GM19455 (cell line): ENCODE measurements around the gene ANKRD55.
"Not testable (repeated sequence)": the region's sequence is repeated elsewhere in the genome, so short reads cannot be mapped to it uniquely, and the experiment has no call there.

ENCODE experiments used
- ATAC-seq: cut with Tn5 transposase; IDR thresholded peaks from one replicate; pipeline ENCODE4 v1.9.1; 2021; ENCODE audit not compliant: unreplicated experiment

Gene ANKRD55

GRCh38 chr5:56170557-56170956 lies 62.6 kb downstream of the ANKRD55 start:
- ATAC-seq = no peak

- ATAC-seq = no peak
Measured at GRCh38 chr5:56169949-56170348, 63.2 kb downstream of the ANKRD55 start.

DNA sequence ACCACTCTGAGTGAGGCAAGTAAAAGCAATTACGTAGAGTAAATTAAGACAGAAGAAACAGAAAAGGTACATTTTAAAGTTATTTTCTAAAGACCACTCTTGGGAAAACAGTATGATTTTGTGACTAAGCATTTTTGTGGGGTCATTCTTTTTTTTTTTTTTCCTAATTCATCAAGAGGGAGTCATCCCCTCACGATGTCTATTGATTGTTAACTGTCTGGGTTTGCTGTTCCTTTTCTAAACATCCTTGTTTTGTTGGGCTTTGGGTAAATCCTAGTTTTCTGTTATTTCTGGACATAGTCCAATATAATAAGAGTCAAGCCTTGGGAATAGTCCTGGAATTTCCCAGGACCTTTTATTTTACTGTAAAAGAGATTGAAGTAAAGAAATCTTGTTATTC lies 63.8 kb downstream of the ANKRD55 start:
- no peak for ATAC-seq

DNA sequence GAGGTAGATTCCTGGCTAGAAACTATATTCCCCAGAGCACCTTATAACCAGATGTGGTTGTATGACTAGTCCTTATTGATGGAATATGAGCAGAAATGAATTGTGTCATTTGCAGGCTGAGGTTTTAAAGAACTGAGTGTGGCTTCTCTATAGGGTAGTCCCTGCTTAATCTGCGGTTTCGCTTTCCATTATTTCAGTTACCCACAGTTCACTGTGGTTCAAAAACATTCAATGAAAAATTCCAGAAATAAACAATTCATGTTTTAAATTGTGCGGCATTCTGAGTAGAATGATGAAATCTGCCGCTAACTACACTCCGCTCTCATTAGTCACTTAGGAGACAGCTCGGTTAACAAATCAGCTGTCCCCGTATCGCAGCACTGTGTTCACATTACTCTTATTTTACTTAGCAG lies 65.1 kb downstream of the ANKRD55 start:
- no peak for ATAC-seq

GRCh38 chr5:56167519-56167918 lies 65.6 kb downstream of the ANKRD55 start:
- no peak for ATAC-seq

DNA sequence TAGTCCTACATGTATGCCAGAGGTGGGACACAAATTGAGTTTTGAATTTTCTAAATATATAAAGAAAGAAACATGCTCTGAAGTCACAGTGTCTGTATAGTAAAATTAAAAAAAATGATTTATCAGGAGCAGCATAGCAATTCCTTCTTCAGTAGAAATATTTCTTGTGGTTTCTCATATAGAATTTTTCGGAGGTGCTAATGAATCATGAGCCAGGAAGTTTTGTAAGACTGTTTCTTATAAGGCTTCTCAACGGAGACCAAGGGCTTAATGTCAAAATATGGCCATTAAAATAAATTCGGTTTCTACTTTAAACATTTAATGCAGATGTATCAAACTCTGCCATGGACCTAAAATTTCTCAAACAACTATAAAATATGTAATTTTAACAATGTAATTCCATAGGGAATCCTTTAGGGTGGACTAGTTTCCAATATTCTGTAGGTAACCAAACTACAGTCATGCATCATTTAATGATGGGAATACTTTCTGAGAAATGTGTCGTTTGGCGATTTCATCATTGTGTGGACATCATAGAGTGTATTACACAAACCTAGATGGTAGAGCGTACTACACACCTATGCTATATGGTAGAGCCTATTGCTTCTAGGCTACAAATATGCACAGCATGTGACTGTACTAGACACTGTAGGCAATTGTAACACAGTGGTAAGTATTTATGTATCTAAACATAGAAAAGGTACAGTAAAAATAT lies 66.3 kb downstream of the ANKRD55 start:
- no peak for ATAC-seq

DNA sequence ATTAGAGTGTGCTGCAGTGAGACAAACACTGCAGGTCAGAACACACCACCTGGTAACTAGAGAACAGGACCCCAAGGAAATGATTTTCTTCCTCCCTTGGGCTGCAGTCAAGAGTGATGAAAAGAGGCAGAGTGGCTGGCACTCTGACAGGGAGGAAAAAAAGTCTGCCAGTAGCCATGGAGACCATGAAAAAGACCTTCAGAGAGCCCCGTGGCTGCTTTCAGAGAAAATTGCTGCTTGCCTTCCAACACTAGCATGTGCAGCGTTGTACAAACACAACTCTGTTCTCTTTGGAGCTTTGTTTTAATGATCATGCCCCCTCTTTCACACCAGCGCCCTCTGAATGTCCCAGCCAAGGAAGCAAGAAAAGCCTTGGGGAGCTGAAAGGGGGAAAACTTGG lies 68.8 kb downstream of the ANKRD55 start:
- no peak for ATAC-seq

GRCh38 chr5:56161927-56162326 lies 71.2 kb downstream of the ANKRD55 start:
- ATAC-seq = no peak

DNA sequence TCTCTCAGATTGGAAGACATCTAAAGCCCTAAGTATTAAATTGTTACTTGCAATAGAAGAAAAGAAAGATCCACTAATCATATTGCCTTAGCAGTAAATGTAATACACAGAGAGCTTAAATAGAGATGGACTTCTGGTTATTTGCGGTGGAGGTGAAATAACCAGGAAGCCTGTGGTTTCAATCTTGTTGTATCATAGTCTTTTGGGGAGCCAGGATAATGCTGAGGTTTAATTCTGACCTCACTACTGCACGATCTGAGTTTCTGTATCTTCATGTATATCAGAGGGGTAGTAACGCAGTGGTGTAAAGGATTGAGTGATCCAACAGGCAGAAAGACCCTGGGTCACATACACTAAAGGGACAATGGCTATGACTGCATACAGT lies 71.7 kb downstream of the ANKRD55 start:
- no peak for ATAC-seq

DNA sequence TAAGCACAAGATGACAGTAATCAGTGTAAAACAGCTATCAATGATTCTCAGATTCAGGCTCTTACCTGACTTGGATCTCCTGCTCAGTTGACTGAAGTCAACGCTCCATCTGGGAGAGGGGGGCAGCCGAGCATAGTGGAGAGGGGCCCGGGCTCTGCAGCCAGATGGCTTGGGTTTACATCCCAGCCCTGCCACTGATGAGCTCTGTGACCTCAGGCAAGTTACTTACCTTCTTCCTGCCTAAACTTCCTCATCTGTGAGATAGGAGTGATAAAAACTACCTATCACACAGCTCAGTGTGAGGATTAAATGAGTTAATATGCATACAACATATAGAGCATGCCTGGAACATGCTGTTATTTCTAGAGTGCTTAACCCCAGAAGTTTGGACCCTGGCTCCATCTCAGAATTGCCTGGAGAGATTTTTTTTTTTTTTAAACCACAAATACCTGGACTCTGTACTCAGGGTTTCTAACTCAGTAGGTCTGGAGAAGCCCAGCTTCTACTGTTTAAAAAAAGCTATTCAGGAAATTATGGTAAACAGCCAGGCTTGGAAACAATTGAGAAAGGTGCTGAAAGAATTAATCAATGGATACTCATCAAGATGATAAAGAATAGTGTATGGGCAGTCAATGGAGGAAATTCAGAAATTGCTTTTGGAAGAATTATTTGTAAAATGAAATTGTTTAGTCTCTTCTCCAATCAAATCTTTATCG lies 72.2 kb downstream of the ANKRD55 start:
- ATAC-seq = no peak

DNA sequence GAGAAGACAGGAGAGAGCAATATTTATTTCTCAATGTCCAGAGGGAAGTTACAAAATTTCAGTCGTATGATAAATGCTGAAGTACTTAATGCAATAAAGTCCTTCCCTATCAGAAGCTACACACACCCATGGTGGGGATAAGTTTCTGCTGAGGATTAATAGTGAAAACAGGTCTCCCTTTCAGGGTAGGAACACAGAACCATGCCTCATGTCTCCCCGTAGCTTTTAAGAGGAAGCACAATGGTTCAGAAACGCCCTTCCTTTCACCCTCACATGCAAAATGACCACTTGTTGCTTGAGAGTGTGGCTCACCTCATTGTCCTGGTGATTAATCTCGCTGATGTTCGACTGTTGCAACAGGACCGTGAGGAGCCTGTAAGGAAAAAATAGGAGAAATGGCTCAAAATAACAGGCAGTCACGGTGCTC lies 73.6 kb downstream of the ANKRD55 start:
- no peak for ATAC-seq

DNA sequence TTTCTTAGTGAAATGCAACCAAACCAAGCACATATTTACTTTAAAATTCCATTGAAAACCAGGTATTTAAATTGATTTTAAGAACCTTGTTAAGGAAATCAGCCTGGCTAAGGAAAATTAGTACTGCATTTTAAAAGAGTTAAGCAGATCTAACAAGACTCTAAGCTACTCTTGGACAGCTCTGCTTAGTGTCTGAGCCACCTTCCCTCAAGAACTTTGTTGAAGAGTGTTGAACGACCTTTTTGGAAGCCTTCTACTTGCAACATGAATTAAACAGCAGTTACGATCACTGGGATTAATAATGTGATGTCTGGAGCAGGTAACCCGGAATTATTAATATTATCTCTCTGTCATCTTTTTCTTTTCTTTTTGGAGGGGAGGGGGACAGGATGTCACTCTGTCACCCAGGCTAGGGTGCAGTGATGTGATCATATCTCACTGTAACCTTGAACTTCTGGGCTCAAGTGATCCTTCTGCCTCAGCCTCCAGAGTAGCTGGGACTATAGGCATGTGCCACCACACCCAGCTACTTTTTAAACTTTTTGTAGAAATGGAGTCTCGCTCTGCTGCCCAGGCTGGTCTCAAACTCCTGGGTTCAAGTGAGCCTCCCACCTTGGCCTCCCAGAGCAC lies 74.7 kb downstream of the ANKRD55 start:
- ATAC-seq = no peak

DNA sequence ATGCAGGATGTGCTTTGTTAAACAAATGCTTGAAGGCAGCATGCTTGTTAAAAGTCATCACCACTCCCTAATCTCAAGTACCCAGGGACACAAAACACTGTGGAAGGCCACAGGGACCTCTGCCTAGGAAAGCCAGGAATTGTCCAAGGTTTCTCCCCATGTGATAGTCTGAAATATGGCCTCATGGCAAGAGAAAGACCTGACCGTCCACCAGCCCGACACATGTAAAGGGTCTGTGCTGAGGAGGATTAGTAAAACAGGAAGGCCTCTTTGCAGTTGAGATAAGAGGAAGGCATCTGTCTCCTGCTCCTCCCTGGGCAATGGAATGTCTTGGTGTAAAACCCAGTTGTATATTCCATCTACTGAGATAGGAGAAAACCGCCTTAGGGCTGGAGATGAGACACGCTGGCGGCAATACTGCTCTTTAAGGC lies 75.9 kb downstream of the ANKRD55 start:
- not testable (repeated sequence) for ATAC-seq

DNA sequence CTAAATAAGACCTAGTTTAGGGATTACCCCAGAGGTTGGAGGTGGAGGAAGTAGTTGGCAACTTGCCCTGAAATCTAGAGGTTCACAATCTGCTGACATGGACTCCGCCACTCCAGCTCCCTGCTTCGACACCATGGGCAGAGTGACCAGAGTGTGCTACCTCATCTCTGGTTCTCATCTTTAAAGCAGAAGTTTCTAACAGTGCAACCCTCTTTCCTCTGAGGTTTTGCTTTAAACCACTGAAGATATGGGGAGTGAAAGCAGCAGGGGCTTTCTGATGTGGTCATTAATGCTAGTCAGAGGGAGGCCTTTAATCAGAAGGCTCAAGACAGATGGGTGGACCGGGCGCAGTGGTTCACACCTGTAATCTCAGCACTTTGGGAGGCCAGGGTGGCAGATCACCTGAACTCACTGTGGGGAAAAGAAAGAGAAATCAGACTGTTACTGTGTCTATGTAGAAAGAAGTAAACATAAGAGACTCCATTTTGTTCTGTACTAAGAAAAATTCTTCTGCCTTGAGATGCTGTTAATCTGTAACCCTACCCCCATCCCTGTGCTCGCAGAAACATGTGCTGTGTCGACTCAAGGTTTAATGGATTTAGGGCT lies 76.4 kb downstream of the ANKRD55 start:
- not testable (repeated sequence) for ATAC-seq

DNA sequence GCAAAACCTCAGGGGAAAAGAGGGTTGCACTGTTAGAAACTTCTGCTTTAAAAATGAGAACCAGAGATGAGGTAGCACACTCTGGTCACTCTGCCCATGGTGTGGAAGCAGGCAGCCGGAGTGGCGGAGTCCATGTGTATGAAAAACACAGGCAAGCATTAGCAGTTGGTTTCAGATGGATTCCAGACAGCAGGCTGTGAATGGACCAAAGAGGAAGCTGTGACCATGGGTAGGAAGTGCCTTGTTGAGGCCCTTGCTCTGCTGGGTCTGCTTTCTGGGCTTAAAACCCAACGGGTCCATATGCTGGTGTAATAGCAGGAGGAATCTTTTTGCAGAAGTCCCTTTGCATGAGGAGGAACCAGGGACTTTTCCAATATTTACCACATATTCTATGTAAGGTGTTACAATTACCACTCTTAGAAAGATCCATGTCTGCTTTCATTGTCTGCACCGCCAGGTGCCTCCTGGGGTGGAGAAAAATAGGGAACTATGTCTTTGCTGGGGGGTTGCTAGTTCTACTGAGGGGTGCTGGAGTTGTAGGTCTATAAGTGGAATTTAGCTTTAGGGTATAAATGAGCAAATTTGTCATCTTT lies 77.0 kb downstream of the ANKRD55 start:
- no peak for ATAC-seq

- no peak for ATAC-seq
Measured at GRCh38 chr5:56154732-56155484, 78.2 kb downstream of the ANKRD55 start.

DNA sequence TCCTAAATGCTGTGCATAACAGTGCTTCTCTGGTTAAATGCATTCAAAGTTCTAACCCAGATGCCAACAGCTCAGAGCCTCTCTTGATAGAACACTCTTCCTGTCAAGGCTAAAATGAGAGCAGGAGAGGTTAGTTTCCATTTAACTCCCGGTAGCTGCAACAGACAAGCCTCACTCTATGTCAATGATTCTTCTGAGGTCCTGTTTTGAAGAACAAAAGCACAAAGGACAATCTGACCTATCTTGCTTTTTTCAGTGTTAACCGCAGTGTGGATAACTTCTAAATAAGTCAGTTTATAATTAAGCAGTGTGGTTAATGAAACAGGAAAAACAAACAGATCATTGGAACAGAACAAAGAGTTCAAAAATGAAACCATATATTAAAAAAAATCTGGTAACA lies 80.7 kb downstream of the ANKRD55 start:
- ATAC-seq = no peak

- not testable (repeated sequence) for ATAC-seq
Measured at GRCh38 chr5:56150756-56151155, 82.4 kb downstream of the ANKRD55 start.

- ATAC-seq = peak; percentile 93
Measured at GRCh38 chr5:56148453-56148971, 84.6 kb downstream of the ANKRD55 start.

DNA sequence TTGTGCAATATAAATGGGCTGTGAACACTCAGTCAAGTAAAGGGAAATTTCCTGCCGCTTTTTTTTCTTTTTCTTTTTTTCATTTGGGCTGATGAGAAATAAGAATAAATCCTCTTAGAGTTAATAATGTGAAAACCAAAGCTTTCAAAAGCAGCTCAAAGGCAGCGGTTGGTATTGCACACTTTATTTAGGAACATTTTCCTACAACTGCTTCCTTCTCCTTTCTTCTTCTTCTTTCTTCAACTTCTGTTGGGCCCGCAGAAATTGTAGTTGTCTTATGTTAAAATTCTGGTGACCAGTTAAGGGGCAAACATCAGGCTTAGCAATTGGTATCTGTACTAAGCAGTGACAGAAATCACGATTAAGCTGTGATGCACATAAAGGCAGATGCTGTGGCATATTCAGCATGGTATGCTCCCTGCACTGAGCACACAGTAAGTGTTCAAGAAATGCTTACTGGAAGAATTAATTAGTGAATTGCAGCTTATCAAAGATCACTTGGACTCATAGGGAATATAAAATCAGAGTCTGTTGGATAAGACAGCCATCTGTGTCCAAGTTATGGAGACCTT lies 85.4 kb downstream of the ANKRD55 start:
- ATAC-seq = no peak
